Amygdala (tissue), 56 donors: Measurements from ENCODE around the gene TMEM163.
"Not testable (repeated sequence)": the region's sequence is repeated elsewhere in the genome, so short reads cannot be mapped to it uniquely, and the experiment has no call there.

Experiments
- DNase-seq, 56 donors: peaks; one replicate each; lab custom pipeline; 2025; lab: John Stamatoyannopoulos, UW

Gene TMEM163

DNA sequence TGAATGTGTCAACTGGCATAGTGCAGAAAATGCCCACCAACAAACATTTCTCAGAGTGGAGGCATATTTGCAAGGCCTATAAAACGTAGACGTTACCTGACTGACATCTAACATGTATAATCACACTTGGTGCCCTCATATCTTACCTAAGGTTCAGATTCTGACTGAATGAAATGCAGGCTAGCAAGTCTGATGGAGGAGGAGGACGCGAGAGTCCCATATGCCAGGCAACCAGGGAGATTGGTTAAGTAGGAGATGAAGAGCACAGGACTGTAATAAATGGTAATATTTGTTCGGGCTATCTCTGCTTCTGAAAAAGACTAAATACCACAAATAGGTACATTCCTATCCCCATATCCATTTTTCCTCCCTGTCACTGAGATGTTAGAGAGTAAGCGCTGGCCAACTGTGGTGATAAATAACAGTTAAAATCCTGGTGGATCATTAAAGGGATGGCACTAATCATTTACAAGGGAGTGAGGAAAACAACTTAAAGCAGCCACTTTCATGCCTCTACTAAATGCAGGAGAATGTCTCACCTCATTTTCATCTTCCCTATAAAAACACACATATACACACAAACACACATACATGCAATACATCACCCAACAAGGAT lies 217.2 kb downstream of the TMEM163 start:
- DNase-seq, result no peak

GRCh38 chr2:134500211-134500935 lies 218.4 kb downstream of the TMEM163 start:
- DNase-seq, result no peak

GRCh38 chr2:134499307-134499926 lies 219.4 kb downstream of the TMEM163 start:
- DNase-seq, result no peak

DNA sequence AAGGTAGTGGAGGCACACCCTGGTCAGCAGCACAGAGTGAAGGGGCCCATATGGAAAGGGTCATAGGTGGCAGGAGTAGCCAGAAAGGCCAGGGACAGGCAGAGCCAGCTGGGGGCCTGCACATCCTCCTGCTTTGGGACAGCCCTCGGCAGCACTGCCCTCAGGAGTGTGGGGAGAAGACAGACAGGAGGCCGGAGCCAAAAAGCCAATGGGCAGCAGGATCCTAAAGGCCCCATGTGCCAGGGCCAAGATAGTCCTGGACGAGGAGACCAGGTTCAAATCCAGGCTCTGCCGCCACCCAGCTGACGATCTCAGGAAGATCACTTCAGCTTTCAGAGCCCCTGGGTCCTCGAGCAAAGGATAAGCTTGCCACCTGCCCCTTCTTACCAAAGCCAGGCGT lies 220.1 kb downstream of the TMEM163 start:
- no peak for DNase-seq

DNA sequence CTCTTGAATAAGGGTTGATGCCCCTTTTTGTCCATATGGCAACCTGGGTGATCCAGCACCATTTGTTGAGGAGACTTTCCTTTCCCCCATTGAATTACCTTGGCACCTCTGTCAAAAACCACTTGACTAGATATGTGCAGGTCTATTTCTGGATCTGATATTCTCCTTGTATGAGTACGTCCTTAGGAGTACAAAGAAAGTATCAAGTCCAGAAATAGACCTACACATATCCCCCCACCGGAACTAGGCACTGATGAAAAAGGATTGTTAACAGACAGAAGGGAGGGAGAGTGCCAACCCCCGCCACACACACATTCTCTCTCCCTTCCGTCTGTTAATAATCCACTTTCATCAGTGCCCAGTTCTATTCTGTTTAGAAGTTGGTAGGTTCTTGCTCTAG lies 225.0 kb downstream of the TMEM163 start:
- DNase-seq, result no peak

GRCh38 chr2:134491771-134492441 lies 226.9 kb downstream of the TMEM163 start:
- peak in 2 of 56 donors; percentile 3 for DNase-seq

DNA sequence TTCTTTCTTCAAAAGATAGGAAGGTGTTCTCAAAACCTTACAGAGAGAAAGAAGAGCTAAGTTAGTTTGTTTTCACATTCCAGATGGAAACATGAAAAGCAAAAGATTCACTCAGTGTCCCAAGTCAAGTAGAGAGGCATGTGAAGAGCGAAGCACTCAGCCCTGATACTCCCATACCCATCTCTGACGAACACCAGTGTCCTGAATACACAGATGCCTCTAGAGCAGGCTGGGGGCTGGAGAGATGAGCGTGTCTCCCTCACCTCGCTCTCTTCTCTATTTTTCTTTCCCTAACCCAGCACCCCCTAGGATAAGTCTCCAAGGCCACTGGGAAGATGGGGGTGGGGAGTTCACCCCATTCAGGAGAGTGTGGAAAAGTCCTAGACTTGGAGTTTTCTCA lies 227.8 kb downstream of the TMEM163 start:
- DNase-seq, result no peak

GRCh38 chr2:134490559-134490958 lies 228.2 kb downstream of the TMEM163 start:
- no peak for DNase-seq

- DNase-seq, result no peak
Observed at GRCh38 chr2:134489732-134490384, 228.9 kb downstream of the TMEM163 start.

GRCh38 chr2:134482766-134483340 lies 235.9 kb downstream of the TMEM163 start:
- DNase-seq, result no peak

DNA sequence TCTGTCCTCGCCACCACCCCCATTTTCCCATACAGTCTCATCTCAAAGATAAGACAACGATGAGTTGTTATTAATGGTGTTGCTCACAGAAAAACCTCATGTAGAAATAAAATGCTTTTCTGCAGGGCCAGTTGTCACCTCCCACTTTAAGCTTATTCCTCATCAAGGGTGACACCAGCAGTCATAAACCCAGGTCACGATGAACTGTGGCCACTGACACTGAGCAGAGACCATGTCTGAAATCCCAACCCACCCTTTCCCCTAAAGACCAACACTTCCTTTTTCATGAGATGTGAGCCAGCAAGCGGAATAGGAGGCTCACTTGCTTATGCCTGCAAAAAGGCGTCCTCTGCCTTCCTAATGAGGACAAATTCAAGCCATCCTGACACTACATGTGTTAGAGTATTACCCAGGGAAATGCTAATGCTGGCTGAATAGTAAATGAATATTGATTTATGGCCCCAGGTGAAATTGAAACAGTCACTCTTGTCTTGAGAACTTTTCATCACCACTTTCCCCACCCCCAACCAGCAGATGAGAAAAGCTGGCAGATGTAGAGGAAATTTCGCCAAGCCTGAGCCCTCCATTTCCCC lies 236.6 kb downstream of the TMEM163 start:
- no peak for DNase-seq

DNA sequence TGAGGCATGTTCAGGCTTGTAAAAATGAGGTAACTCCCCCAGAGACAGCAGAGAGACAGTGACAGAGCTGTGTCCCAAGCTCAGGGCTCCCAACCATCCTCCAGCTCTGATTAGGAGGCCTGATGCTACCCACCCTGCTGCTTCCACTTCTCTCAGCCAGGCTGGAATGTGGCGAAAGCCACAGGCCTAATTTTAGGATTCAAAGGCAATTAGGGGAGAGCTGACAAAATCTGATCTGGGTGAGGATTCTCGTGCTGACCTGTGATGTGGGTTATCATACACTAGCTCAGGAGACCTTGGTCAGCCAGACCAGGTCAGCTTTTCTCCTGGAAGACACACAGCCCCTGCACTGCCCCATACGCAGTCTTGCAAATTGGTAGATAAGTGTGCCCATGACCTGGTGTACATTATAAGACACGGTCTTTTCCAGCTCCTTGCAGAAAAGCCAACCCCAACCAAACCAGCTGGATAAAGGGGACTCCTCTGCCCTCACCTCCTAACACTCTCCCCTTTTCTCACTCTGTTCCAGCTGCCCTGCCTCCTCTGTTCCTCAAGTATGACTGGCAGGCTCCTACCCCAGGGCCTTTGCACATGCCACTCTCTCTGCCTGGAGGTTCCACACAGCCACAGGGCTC lies 239.0 kb downstream of the TMEM163 start:
- no peak for DNase-seq

DNA sequence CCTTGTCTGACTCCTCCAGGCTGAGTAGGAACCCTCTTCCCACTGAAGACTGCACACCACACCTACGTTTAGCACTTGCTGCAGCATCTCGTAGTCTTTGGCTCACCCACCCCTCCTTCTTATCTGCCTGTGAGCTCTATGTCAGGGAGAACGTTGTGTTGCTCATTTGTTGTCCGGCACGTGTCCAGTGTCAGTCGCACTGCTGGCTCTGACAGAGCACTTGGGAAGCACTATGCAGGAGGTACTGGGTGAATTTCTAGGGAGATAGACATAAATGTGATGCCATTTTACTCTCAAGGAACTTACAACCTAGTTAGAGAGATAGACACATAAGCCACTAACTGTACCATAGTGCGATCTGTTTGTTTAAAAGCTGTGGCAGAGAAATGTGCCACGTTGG lies 241.8 kb downstream of the TMEM163 start:
- DNase-seq, result not testable (repeated sequence)

DNA sequence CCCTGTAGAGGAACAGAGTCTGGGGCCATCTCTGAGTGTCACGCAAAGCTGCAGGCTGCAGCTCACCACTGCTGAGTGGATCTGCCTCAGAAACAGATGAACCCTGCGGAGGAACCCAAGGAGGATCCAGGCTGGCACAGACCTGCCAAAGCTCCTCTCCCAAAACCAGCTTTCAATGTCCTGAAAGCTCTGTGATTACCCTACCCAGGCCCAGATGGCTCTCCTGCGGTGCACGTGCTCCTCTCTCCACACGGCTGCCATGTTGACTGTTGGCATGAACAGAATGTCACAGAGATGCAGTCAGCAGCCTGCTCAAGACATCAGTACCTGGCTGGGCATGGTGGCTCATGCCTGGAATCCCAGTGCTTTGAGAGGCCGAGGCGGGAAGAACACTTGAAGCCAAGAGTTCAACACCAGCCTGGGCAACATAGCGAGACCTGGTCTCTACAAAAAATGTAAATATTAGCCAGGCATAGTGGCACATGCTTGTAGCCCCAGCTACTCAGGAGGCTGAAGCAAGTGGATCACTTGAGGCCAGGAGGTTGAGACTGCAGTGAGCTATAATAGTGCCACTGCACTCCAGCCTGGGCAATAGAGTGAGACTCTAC lies 248.1 kb downstream of the TMEM163 start:
- no peak for DNase-seq

DNA sequence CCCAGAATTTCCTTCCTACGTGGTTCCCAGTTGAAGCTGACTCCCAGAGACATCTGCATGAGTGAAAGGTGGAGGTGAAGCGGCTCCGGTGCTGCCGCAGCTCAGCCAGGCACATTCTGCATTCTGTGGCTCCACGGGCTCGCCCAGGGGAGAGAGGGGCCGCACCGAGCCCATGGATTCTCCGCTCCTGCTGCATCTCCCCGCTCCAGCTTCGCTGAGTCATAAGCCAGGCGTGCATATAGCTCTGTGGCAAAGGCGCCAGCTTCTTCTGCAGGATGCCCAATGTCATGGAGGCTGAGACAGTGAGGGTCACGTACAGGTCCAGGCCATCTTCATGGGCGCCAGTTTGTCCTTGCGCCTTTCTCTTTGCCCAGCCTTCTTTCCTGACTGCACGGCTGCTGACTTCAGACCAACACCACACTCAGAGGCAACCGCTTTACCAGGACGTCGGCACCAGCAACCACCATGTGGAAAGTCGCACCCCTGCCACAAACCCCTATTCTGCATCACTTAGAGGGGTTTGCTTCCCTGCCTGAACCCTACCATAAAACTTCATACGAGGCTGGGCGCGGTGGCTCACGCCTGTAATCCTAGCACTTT lies 249.2 kb downstream of the TMEM163 start:
- no peak for DNase-seq

- no peak for DNase-seq
Observed at GRCh38 chr2:134468776-134469175, 250.0 kb downstream of the TMEM163 start.

DNA sequence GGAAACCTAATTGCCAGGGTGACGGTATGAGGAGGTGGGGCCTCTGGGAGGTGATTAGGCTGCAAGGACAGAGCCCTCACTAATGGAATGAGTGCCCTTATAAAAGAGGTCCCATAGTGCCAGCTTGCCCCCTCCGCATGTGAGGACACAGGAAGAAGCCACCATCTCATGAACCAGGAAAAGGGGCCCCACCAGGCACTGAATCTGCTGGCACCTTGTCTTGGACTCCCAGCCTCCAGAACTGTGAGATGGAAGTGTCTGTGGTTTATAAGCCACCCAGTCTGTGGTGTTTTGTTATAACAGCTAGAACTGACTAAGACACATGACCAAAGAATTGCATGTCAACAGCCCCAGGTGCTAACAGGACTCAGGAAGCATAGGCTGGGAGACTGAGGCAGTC lies 250.6 kb downstream of the TMEM163 start:
- no peak for DNase-seq

DNA sequence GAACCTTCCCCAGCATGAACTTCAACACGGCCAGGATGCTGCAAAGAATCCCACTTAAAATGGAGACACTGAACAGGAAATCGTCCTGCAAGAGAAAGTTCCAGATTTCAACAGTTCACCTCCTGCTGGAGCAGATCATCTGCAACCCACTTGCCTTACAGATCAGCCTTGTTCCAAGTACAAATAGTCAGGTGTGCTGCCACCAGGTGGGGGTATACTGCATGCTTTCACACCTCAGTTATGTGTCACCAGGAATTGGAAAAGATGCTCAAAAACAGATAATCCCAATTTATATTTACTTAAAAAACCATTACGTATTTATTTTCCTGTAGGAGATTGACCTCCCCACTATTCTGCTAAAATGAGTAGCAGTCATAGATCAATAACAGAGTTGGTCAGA lies 252.7 kb downstream of the TMEM163 start:
- peak in 1 of 56 donors; percentile 15 for DNase-seq
